ENCODE results near the gene MRGPRF.

The MRGPRF gene

DNA sequence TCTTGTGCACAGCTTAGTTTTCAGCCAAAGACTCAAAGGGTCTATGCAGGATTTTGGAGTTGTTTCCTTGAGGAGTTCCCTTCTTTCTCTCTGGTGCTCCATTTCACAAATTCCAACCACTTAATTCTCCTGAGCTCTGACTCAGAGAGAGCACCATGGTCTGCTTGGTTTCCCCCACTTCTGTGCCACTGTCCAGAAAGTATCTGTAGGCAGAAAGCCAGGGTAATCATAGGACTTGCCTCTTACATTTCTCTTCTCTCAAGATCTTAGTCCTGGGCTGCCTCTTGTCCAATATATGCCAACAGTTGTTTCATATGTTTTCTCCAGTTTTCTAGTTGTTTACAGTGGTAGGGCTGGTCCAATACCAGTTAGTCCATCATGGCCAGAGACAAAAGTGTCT, 25.8 kb downstream of the MRGPRF start:
- TF ChIP-seq EZH2phosphoT487 (IDR thresholded peaks at IDR 0.05; ENCODE audit: low read depth): no peak
- no peak overlapping the region for H2AFZ ChIP-seq (ENCODE audit: low read depth, low read length)

DNA sequence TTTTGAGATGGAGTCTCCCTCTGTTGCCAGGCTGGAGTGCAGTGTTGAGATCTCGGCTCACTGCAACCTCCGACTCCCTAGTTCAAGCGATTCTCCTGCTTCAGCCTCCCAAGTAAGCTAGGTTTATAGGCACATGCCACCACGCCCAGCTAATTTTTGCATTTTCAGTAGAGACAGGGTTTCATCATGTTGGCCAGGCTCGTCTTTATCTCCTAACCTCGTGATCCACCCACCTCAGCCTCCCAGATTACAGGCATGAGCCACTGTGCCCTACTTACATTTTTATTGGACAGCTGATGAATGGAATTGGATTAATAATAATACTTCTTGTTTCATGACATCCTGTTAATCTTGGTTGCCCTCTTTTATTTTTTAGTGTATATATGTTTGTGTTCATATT, 29.2 kb downstream of the MRGPRF start:
- Histone ChIP-seq H3K4me1 (ENCODE audit: low read length) (no peaks in the 10 kb centered on the region), H3K4me3 (ENCODE audit: low read length) (no peak overlapping the region), H3K27me3 (ENCODE audit: low read depth, low read length) (peaks cover 42% of the 10 kb centered on the region), H3K36me3 (replicated peaks; ENCODE audit: low read depth, low read length) (no peaks in the 10 kb centered on the region), H3K79me2 (ENCODE audit: low read length) (no peaks in the 10 kb centered on the region), H3K4me2 (ENCODE audit: low read length) (no peak overlapping the region), H3K9ac (ENCODE audit: low read length) (no peak overlapping the region), H3K9me3 (ENCODE audit: insufficient read depth, low read length) (no peaks in the 10 kb centered on the region), H4K20me1 (ENCODE audit: insufficient read depth, low read length) (no peaks in the 10 kb centered on the region), H3K27ac (ENCODE audit: low read length) (no peak overlapping the region), H2AFZ (ENCODE audit: low read depth, low read length) (no peak overlapping the region)
- TF ChIP-seq, protein P1, sequence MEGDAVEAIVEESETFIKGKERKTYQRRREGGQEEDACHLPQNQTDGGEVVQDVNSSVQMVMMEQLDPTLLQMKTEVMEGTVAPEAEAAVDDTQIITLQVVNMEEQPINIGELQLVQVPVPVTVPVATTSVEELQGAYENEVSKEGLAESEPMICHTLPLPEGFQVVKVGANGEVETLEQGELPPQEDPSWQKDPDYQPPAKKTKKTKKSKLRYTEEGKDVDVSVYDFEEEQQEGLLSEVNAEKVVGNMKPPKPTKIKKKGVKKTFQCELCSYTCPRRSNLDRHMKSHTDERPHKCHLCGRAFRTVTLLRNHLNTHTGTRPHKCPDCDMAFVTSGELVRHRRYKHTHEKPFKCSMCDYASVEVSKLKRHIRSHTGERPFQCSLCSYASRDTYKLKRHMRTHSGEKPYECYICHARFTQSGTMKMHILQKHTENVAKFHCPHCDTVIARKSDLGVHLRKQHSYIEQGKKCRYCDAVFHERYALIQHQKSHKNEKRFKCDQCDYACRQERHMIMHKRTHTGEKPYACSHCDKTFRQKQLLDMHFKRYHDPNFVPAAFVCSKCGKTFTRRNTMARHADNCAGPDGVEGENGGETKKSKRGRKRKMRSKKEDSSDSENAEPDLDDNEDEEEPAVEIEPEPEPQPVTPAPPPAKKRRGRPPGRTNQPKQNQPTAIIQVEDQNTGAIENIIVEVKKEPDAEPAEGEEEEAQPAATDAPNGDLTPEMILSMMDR (IDR thresholded peaks at IDR 0.05; ENCODE audit: low read depth, low read length): no peak
- no peak for TF ChIP-seq EZH2phosphoT487 (IDR thresholded peaks at IDR 0.05; ENCODE audit: low read depth)

More for the DNA sequence above, 25.8 kb downstream of the MRGPRF start:
- Histone ChIP-seq H3K27ac (ENCODE audit: low read length) (no peak overlapping the region), H3K4me1 (ENCODE audit: low read length) (no peaks in the 10 kb centered on the region), H3K4me2 (ENCODE audit: low read length) (no peak overlapping the region), H3K9ac (ENCODE audit: low read length) (no peak overlapping the region), H3K4me3 (ENCODE audit: low read length) (no peak overlapping the region), H3K79me2 (ENCODE audit: low read length) (no peaks in the 10 kb centered on the region), H3K27me3 (ENCODE audit: low read depth, low read length) (peaks cover 52% of the 10 kb centered on the region), H4K20me1 (ENCODE audit: insufficient read depth, low read length) (no peaks in the 10 kb centered on the region), H3K9me3 (ENCODE audit: insufficient read depth, low read length) (no peaks in the 10 kb centered on the region), H3K36me3 (replicated peaks; ENCODE audit: low read depth, low read length) (no peaks in the 10 kb centered on the region)

DNA sequence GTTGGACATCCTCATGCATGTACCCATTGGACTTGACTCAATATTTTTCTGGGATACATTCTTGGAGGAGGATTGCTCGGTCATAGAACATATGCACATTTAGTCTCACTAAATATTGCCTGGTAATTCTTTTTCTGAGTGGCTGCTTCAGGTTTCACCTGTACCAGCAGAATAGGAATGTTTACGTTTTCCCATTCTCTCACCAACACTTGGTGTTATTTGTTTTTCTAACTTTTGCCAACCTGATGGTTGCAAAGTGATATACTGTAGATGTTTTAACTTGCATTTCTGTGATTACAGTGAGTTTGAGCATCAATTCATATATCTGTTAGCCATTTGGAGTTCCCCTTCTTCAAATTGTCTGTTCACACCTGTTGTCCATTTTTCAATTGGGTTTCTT, 30.9 kb downstream of the MRGPRF start:
- Histone ChIP-seq H2AFZ (ENCODE audit: low read depth, low read length) (no peak overlapping the region), H3K4me3 (ENCODE audit: low read length) (no peak overlapping the region), H3K79me2 (ENCODE audit: low read length) (no peaks in the 10 kb centered on the region), H4K20me1 (ENCODE audit: insufficient read depth, low read length) (no peaks in the 10 kb centered on the region), H3K4me1 (ENCODE audit: low read length) (no peaks in the 10 kb centered on the region), H3K36me3 (replicated peaks; ENCODE audit: low read depth, low read length) (no peaks in the 10 kb centered on the region), H3K9me3 (ENCODE audit: insufficient read depth, low read length) (no peaks in the 10 kb centered on the region), H3K27me3 (ENCODE audit: low read depth, low read length) (peaks cover 34% of the 10 kb centered on the region), H3K9ac (ENCODE audit: low read length) (no peak overlapping the region), H3K27ac (ENCODE audit: low read length) (no peak overlapping the region), H3K4me2 (ENCODE audit: low read length) (no peak overlapping the region)
- TF ChIP-seq, protein P1 (IDR thresholded peaks at IDR 0.05; ENCODE audit: low read depth, low read length): no peak

DNA sequence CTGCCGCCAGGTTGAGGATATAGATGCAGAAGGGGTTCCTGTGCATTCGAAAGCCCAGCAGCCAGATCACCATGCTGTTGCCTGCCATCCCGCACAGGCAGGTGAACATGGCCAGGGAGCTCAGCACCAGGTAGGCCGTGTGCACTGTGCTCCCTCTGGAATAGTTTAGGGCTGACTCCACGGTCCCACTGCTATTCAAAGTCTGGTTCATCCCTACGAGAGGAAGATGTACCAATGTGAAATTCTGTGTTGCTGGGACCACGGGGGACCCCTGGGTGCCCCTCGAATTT, 32.3 kb downstream of the MRGPRF start, which contains the start of gene MRGPRD:
Gene MRGPRD (minus strand): TSS at position 211 of the 290 bp plus-strand sequence. CDS start 0 bp downstream, at position 211.
- Histone ChIP-seq H3K4me2 (ENCODE audit: low read length) (no peak within 1 kb of the TSS), H3K9ac (ENCODE audit: low read length) (no peak within 1 kb of the TSS), H2AFZ (ENCODE audit: low read depth, low read length) (no peak within 1 kb of the TSS), H3K27ac (ENCODE audit: low read length) (no peak within 1 kb of the TSS), H3K4me1 (ENCODE audit: low read length) (no peaks in the 10 kb centered on the region), H3K36me3 (replicated peaks; ENCODE audit: low read depth, low read length) (no peaks in the 10 kb centered on the region), H3K9me3 (ENCODE audit: insufficient read depth, low read length) (no peaks in the 10 kb centered on the region), H3K4me3 (ENCODE audit: low read length) (no peak within 1 kb of the TSS), H4K20me1 (ENCODE audit: insufficient read depth, low read length) (no peaks in the 10 kb centered on the region), H3K27me3 (ENCODE audit: low read depth, low read length) (peaks cover 26% of the 10 kb centered on the region), H3K79me2 (ENCODE audit: low read length) (no peaks in the 10 kb centered on the region)
- TF ChIP-seq EZH2phosphoT487 (IDR thresholded peaks at IDR 0.05; ENCODE audit: low read depth): no peak
- TF ChIP-seq, protein P1 (IDR thresholded peaks at IDR 0.05; ENCODE audit: low read depth, low read length): no peak

Data from OCI-LY3 (cell line).